Esophagus mucosa (tissue), 1 donor: ENCODE data around the gene CHST13. TPM values are rescaled to one million over a fixed set of nuclear protein-coding genes. Genes with fewer than 3 reads are reported as not detected.
A peak's percentile ranks its signal among the peaks of the same experiment; 100 is the strongest.

ENCODE experiments used
- ATAC-seq: fragments of 200-7000 bp; cut with Tn5 transposase; one replicate; pipeline ENCODE4 v1.9.1; 2020
- total RNA-seq: library from RNA; stranded (reverse); gene quantifications from one replicate; pipeline ENCODE4 v1.2.4, GENCODE V29; 2023
- donor health status: DM: yes; HTN: yes; CAD: no.

Gene CHST13
- total RNA-seq, 1 donor from 2014 or later: not detected

GRCh38 chr3:126488185-126488584, 35.8 kb upstream of the CHST13 start:
- ATAC-seq: no peak

GRCh38 chr3:126488886-126489569, 34.9 kb upstream of the CHST13 start:
- no peak for ATAC-seq

GRCh38 chr3:126490619-126491018, 33.3 kb upstream of the CHST13 start:
- no peak for ATAC-seq

- no peak for ATAC-seq
These were observed 32.5 kb upstream of the CHST13 start for GRCh38 chr3:126491221-126492013.

GRCh38 chr3:126493051-126493450, 30.9 kb upstream of the CHST13 start:
- ATAC-seq: no peak

- no peak for ATAC-seq
These were observed 30.2 kb upstream of the CHST13 start for GRCh38 chr3:126493739-126494138.

- ATAC-seq: no peak
These were observed 29.6 kb upstream of the CHST13 start for GRCh38 chr3:126494204-126494969.

- ATAC-seq: no peak
These were observed 29.1 kb upstream of the CHST13 start for GRCh38 chr3:126494970-126495230.

GRCh38 chr3:126495786-126496185, 28.2 kb upstream of the CHST13 start:
- no peak for ATAC-seq

GRCh38 chr3:126496894-126497850, 26.8 kb upstream of the CHST13 start:
- ATAC-seq: no peak

- ATAC-seq: no peak
These were observed 26.0 kb upstream of the CHST13 start for GRCh38 chr3:126497956-126498355.

- no peak for ATAC-seq
These were observed 25.5 kb upstream of the CHST13 start for GRCh38 chr3:126498461-126498860.

- no peak for ATAC-seq
These were observed 25.0 kb upstream of the CHST13 start for GRCh38 chr3:126498929-126499328.

- ATAC-seq: no peak
These were observed 24.6 kb upstream of the CHST13 start for GRCh38 chr3:126499401-126499800.

- ATAC-seq: no peak
These were observed 23.9 kb upstream of the CHST13 start for GRCh38 chr3:126500016-126500415.

GRCh38 chr3:126501054-126501453, 22.9 kb upstream of the CHST13 start:
- ATAC-seq: no peak

- no peak for ATAC-seq
These were observed 22.2 kb upstream of the CHST13 start for GRCh38 chr3:126501736-126502135.

GRCh38 chr3:126502656-126503055, 21.3 kb upstream of the CHST13 start:
- no peak for ATAC-seq

- no peak for ATAC-seq
These were observed 20.3 kb upstream of the CHST13 start for GRCh38 chr3:126503701-126504100.

- no peak for ATAC-seq
These were observed 16.1 kb upstream of the CHST13 start for GRCh38 chr3:126507886-126508285.

GRCh38 chr3:126508564-126508964, 15.4 kb upstream of the CHST13 start:
- ATAC-seq: no peak

GRCh38 chr3:126509597-126510307, 14.2 kb upstream of the CHST13 start:
- peak; percentile 84 for ATAC-seq
